ENCODE measurements around the gene PARN.
"Not testable (repeated sequence)": the region's sequence is repeated elsewhere in the genome, so short reads cannot be mapped to it uniquely, and the experiment has no call there.

PARN gene

DNA sequence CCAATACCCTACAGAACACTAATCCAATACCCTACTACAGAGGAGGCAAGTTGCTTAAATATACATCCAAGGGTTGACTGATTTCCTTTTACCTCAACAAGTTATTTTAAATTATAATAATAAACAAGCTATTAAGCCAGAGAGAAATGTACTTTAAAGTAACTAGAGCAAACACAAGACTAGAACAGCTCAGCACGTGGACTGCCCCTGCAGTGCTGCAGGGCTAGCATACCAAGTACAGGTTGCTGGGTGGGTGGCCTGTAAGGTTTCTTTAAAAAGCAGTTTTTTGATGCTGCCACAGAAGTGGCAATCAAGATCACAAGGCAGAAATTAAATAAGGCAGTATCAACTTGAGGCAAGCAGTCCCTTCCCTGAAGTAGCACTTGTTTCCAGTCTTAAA, 63.5 kb downstream of the PARN start:
- no peak for DNase-seq

DNA sequence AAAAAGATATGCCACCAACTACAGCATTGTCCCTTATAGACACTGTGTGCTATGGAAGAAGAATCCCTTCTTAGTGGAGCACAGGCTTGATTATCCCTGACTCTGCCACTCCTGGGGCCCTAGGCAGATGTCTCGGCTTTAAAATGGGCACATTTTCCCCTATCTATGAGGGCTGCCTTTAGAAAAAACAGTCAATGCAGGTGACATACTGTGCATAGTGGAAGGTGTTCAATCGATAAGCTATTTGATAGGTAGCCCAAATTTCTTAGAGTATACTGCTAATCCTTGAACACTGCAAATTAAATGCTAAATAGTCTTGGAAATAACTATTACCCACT, 64.4 kb downstream of the PARN start:
- no peak for DNase-seq

DNA sequence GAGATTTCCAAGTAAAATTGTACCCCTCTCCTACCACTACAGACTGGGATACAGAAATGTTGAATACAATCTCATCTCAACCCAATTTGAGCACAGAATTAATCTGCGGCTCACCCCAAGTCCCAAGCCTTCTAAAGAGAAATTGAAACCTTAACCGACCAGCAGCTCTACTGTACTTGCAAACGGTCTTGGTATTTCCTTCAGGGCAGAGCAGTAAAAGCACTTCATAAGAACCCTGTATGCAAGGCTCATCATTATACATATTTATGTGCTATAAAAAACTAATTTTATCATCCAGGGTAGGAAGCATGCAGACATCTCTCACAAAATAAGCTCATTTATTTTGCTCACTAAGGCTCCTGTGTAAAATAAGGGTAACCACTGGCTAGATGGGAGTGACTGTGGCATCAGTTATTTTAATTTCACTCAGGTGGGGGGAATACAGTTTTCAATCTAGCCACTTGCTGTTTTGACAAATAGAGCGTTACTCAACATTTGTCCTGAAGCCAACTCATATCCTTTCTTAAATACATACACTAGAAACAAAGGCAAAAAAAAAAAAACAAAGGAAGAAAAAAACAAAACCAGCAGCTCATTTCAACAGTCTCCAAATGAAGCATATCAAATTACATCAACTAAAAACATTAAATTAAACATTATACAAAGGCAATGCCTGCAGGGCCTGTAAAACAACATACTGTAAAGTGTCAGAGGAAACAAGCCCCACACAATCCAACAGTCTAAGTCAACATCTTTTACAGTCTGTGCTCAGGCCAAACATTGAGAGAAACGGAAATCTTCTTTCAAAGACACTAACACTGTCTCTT, 65.0 kb downstream of the PARN start:
- no peak for DNase-seq

DNA sequence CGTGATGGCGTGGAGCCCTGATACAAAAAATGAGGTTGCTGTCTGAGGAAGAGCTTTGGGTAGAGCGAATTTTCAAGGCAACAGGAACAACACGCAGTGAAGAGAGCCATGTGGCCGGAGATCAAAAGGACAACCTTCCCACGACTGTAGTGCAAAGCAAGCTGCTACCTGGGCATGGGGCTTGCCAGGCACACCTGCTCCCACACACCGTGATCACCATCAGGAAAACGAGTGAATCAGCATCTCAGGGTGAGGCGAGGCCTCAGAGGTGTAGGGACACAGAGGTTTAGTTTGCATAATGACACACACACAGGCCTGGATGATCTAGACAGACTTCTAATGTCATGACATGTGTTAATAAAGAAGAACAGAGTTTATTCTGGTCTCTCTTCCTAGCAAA, 65.7 kb downstream of the PARN start:
- DNase-seq, result no peak

DNA sequence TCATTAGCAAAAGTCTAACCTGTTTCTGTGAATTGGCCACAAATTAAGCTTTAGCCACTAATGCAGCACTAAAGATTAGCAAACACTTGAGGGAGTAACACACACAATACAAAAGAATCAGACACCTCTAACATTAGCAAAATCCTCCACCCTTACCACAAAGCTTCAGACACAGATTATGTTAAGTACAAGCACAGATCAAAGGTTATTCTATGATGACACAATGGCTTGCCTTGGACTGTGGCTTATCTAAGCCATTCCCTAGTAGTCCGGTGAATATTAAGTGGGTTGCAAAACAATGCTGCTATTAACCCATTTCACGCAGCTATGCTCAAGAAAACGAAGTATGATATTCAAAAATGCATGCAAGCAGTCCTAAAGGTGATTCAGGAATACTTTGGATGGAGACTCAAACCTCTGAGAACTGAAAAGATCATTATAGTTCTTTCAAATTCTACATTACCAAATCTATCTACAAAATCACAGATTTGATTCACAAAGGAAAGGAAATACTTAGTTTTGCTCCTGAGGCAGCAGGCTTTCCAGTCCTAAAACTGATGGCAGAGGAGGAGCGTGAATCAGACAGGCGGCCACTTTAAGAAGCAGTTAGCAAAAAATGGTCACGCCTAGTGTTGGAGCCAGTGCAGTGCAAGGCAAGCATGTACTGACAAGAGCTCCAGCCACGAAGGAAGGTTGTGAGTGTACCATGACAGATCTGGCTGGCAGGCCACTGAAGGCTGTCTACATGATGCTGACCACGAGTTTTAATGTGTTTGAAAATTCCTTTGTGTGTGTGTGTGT, 67.2 kb downstream of the PARN start:
- no peak for DNase-seq

DNA sequence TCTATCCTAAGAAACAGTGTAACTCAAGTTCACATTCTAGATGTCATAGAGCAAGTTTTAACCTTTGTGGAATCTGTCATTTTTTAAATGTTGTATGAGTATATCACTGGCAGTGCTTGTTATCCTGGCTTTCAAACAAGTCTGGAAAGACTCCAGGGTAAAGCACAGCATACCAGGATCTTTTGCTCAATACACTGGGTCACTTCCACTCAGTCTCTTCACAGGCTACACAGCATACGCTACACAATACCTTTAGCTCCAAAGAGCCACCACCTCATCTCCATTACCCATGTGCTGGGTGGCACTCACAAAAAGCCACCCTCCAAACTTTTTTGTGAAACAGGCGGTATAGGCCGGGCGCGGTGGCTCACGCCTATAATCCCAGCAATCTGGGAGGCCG, 69.5 kb downstream of the PARN start:
- no peak for DNase-seq

DNA sequence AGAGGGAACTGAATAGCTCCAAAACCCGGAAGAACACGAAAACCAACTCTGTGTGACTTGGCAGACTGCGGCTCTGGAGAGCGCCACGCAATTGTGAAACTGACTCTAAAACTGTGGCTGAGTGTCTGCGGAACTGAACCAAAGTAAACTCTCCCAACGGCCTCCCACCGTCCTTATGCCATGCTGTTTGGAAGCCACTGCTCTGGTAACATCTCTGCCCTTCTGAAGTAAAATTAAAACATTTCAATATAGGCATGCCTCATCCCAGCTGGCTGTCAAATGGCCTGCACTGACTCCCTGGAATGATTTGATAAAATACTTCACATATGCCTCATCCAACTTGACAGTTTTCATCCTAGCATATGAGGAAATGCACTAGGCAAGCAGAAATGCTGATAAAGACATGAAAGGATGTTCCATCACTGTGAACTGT, 70.2 kb downstream of the PARN start:
- DNase-seq, result no peak

DNA sequence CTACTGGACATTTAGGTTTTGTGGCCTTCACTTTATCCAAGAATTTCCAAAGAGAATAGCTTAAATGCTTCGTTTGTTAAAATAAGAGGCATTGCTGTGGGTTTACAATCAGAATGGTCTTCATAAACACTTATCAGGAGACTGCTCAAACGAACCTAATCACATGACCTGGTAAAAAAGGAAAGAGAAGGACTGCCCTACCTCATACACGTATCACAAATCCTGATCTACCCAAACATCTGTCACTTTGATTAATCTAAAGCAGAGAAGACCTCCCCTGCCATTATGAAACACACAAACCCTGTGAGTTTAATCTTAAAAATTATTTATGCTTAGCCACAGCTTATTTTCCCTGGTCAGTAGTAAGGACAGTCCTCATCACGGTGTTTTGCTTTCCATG, 76.6 kb downstream of the PARN start:
- no peak for DNase-seq

DNA sequence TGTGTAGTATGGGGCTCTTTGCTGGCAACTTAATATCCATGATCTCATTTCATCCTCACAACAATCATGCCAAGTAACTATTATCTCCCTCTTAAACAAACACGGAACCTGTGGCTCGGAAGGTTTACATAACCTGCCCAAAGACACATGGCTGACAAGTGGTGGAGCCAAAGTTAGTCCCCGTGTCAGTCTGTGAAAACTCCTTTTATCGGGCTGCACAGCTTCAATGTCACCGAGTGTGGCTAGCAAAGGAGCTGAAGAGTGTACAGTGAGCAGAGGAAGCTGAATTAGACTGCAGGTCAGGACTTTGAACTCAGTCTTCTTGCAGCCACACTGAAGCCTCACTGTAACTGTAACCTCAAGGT, 80.3 kb downstream of the PARN start:
- DNase-seq, result no peak

DNA sequence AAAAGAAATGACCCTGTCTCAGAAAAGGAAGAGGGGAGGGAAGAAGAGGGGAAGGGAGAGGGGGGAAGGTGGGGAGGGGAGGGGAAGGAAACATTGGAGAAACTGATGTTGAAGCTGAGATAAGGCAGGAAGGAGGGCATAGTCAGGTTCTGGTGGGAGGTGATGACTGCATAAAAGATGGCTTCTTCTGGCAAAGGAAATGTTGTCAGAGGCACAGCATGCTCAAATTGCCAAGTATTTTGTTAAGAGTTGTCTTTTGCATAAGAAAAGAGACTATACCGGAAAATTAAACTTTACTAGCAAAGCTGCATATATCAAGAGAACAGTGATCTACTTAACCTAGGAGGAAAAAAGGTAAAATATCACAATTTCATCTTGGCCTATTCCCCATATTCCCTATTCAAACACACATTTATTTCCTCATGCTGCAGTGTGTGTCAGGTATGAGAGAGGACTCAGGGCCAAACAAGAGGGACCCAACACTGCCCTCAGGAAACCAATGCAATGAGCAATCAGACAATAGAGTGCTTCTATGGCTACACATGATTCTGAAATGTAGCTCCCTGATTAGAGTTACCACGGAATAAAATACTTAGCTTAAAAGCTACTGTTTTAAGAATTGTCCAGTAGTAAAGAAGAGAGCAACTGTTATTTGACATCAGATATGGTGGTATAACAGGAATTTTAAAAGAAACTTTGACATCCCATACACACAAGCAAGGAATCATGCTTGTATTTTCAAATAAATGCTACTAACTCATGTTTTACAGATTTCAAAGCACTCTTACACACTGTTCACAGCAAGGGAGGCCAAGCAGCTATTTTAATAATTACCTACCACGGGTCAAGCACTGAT, 80.9 kb downstream of the PARN start:
- DNase-seq, result no peak

DNA sequence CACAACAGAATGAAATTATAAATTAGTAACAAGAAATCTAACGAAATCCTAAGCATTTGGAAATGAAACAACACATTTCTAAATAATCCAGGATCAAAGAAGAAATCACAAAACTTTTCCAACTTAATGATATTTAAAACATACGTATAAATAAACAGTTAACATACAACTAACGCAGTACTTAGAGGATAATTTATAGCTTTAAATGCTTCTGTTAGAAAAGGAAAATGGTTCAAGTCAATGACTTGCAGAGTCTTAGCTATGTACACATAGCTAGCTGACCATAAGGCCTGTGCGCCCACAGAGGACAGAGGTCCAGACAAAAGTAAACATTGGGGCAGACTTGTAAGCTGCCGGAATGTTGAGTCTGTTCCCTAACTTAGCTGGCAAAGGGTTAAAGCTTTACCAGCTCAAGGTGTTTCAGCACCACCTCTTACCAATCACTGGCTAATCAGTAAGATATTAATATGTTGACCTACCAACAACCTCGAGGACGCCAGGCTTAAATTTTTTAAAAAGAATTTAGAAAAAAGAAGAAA, 84.6 kb downstream of the PARN start:
- DNase-seq, result no peak

DNA sequence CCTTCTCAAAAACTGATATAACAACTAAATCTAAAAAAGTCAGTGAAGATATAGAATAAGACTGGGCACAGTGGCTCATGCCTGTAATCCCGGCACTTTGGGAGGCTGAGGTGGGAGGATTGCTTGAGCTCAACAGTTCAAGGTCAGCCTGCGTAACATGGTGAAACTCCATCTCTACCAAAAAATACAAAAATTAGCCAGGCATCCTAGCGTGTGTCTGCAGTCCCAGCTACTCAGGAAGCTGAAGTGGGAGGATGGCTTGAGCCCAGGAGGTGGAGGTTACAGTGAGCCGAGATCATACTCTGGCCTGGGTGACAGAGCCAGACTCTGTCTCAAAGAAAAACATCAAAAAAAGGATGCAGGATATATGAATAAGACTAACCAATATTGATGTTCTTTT, 85.2 kb downstream of the PARN start:
- not testable (repeated sequence) for DNase-seq

DNA sequence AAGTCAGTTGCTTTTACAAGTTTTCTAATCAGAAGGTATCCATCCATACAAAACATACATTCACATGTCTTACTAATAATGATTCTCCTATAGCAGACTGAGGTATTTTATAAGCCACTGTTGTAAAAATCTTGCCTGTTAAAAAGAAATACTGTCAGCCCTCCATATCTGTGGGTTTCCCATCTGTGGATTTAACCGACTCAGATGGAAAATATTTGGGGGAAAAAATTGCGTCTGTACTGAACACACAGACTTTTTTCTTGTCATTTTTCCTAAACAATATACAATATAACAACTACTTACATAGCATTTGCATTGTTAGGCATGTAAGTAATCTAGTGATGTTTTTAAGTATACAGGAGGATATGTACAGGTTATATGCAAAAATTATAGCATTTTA, 90.4 kb downstream of the PARN start:
- DNase-seq, result no peak

DNA sequence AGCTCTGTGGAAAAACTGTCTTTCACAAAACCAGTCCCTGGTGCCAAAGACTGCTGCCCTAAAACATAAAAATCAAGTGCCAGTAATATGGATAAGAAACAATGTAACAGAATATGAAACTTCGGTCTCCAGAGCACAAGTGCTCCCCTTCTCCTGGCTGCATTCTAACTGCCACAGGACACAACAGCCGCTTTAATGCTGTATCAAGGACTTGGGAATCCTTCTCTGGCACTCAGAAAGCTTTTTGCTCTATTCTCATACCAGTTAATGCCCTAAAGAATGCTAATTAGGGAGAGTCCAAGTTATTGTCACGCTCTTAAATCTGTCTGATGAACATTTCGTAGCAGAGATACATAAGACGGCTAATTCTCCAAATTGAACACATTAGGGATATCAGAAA, 90.9 kb downstream of the PARN start:
- DNase-seq, result no peak

DNA sequence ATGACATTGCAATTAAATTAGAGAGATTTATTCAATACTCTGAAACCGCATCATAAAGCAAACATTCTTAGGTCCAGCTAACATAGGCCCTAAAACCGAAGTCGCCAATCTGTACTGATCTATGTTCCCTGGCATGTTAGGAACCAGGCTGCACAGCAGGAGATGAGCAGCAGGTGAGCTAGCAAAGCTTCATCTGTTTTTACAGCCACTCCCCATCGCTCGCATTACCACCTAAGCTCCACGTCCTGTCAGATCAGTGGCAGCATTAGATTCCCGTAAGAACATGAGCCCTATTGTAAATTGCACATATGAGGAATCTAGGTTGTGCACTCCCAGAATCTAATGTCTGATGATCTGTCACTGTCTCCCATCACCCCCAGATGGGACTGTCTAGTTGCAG, 91.5 kb downstream of the PARN start:
- DNase-seq, result no peak

DNA sequence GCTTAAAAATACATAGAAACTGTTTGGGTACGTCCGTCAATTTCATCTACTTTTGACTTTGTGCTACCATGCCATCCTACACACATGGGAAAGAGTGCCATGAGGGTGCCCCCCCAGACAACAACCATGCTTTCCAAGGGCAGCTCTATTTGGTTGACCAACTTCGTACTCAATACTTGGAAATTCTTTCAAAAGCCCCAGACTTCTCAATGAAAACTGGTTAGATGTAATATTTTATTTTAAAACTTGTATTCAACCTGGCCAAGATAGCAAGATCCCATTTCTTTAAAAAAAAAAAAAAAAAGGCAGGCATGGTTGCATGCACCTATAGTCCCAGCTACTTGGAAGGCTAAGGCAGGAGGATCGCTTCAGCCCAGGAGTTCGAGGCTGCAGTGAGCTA, 98.4 kb downstream of the PARN start:
- DNase-seq, result no peak

DNA sequence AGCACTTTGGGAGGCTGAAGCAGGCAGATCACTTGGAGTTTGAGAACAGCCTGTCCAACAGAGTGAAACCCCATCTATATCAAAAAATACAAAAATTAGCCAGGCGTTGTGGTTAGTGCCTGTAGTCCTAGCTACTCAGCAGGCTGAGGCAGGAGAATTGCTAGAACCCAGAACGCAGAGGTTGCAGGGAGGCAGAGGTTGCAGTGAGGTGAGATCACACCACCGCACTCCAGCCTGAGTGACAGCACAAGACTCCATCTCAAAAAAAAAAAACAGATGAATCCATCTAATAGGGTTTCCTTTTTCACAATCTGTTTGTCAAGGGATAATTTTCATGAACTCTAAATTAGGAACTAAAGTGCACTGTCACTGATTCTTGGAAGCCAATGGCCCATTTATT, 99.0 kb downstream of the PARN start:
- DNase-seq, result no peak

DNA sequence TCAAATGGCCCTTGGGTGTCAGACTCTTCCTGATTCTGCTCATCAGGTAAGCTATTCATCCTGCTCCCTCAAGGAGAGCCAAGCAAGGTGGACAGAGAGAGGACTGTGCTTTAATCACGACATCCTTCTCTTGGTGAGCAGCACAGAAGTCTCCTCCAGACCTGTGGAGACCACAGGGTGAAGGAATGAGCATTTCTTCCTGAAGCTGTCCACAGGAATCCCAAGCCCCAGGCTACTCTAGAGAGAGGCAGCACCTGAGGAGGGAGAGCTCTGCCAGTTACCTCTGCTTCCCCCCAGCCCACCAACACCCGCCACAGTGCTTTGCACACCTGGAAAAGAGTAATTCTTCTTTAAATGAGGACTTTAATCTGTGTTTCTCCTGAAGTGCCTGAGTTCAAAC, 100.0 kb downstream of the PARN start:
- no peak for DNase-seq

DNA sequence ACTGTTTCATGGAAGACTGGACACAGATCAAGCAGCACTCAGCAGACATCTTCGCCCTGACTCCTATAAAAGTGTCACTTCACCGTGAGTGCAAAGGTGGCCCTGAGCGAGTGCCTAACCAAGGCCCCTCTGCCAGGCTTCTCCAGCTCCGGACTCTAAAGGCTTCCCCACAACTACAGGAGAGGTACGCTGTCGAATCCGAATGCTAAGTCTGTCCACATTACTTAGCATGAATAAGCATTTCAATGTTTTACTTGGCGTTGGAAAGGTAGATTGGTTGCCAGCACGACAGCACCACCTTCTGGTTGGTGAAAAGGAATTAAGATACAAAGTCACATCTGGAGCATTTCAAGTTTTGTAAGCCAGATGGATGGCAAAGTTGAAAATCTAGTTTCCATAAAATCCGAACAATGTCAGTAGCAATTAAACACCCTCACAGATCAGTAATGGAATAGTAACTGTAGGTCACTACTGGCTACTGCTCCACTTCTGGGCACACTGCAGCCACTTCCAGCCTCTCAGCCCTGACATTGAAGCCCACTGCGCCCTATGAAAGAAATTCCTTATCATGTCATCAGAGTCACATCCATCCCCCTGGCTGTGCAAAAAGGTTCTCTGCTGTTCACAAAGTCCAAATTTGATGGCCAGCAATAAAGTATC, 100.9 kb downstream of the PARN start:
- DNase-seq, result no peak

DNA sequence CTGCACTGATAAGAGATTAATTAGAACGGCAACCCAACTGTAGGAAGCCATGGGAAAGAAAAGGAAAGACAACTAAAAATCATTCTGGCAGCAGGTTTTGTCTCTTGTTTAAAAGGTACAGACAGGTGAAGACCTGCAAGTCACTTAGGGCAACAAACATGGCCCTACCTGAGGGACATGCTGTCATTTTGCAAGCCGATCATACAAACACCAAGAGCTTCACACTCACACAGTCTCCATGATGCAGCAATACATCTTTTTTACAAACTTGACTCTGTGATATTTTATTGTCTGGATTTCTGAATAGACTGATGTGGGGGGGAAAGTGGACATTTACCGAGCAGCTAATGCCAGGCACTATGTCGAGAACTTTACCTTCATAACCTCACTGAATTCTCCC, 101.8 kb downstream of the PARN start:
- DNase-seq, result no peak

DNA sequence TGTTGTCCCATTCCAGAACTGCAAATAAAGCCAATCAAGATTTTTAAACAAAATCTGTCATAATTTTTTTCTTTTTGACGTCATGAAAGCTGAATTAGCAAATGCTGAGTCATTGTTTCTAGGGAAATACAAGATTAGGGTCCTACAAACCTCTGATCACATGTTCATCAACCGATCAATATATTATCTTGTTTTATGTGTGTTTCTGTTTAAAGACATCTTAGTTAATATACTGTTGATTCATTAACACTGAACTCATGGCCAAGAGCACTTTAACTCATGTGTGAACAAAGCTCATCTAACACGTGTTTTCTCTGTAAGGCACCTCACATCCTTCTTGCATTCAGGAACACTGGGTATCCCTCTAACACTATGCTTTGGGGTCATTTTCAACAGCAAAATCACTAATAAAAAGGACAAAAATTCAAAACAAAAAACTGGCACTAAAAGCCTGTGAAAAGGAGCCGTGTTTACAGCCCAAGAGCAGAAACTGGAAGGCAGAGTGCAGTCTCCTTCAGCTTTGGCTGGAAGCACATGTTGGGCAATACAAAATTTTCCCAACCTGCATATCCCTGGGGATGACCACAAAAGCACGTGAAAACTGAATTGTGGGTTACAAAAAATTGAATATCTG, 102.5 kb downstream of the PARN start:
- DNase-seq, result no peak

DNA sequence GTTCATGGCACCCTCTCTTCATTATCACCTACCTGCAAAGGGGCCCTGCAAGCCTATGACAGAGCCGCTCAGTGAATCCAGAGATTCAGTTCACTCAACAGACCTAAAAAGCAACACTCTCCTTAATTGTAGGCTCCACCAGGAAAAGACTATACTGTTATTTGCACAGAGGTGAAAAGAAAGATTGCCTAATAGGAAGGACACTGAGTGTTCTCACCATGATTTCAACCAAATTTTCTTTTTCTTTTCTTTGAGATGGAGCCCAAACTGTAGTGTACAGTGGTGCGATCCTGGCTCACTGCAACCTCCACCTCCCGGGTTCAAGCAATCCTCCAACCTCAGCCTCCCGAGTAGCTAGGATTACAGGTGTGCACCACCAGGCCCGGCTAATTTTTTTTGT, 104.5 kb downstream of the PARN start:
- no peak for DNase-seq

All from KG1 (cell line).